HG02943 (cell line): Measurements from ENCODE around the gene NFYB.
"Not testable (repeated sequence)": the region's sequence is repeated elsewhere in the genome, so short reads cannot be mapped to it uniquely, and the experiment has no call there.

Experiments used
- ATAC-seq: cut with Tn5 transposase; IDR thresholded peaks from one replicate; pipeline ENCODE4 v1.9.1; 2021; ENCODE audit warnings: mild to moderate bottlenecking, low read depth, moderate library complexity; ENCODE audit not compliant: unreplicated experiment

The NFYB gene

DNA sequence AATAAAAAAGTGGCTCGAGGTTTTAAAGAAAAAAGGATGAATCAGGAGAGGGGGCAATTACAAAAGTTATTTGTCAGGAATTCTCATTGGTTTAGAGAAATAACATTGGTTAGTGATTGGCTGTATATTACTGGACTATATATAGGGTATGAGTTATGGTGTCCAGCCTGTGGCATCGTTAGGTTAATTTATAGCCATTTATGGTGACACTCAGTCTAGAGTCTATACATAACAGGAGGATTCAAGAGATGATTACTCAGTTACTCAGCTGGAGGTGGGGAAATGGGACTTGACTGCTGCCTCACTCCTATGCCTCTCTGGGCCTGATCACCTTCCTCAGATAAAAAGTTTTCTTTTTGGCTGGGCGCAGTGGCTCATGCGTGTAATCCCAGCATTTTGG, 25.6 kb upstream of the NFYB start:
- no peak for ATAC-seq

DNA sequence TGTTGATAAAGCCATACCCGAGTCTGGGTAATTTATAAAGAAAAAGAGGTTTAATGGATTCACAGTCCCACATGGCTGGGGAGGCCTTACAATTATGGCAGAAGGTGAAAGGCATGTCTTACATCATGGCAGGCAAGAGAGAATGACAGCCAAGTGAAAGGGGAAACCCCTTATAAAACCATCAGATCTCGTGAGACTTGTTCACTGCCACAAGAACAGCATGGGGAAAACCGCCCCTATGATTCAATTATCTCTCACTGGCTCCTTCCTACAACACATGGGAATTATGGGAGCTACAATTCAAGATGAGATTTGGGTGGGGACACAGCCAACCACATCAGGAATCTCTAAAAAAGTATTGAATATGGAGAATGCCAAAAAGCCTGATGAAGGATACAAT, 25.0 kb upstream of the NFYB start:
- not testable (repeated sequence) for ATAC-seq

- ATAC-seq: no peak
Observed at GRCh38 chr12:104155711-104156555, 17.9 kb upstream of the NFYB start.

- no peak for ATAC-seq
Observed at GRCh38 chr12:104154806-104155205, 16.8 kb upstream of the NFYB start.

- no peak for ATAC-seq
Observed at GRCh38 chr12:104154286-104154685, 16.3 kb upstream of the NFYB start.

DNA sequence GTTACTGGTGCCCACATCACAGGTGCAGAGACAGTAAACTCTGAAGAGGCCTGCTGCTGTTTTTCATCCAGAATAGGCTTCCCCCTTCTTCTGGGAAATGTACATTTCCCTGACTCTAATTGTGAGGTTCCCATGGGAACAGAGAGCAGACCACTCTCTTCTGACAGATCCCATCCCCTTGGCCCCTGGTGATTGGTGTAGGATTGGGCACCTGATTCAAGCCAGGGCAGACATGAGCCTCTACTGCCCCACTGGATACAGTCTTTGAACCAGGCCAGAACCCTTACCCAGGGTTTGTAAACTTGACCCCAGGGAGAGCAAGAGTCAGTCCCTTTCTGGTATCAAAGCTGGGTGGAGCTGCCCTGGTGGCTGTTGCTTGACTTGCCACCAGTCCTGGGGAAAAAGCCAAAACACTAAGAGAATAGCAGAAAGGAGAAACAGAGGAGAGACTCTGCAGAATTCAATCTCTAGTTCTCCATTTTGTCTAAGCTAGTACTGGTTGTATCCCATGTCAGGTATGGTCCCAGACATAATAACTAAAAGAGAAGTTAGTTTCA, 14.8 kb upstream of the NFYB start:
- no peak for ATAC-seq

DNA sequence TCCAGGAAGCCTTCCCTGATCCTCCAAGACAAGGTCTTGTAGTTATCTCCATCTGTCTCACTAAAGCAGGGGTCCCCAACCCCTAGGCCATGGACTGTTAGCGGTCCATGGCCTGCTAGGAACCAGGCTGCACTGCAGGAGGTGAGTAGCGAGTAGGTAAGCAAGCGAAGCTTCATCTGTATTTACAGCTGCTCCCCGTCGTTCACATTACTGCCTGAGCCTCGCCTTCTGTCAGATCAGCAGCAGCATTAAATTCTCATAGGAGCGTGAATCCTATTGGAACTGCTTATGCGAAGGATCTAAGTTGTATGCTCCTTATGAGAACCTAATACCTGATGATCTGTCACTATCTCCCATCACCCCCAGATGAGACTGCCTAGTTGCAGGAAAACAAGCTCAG, 12.4 kb upstream of the NFYB start:
- ATAC-seq: no peak

GRCh38 chr12:104147346-104147745, 9.3 kb upstream of the NFYB start:
- no peak for ATAC-seq

GRCh38 chr12:104143918-104144317, 5.9 kb upstream of the NFYB start:
- ATAC-seq: no peak

DNA sequence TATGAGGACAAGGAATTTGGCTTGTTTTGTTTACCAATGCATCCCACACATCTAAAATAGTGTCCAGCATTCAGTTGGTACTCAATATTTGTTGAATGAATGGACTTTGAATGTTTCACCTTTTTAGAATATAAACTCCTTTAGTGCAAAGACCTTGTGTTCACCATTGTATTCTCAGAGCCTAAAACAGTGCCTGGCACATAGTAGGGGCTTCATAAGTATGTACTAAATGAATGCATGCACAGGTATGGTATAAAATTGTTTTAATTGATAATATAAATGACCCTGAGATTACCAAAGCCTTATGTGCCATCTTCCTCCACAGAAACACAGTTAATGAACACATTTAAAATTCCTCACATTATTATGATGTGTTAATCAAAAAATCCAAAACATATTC, 5.0 kb upstream of the NFYB start:
- ATAC-seq: no peak

DNA sequence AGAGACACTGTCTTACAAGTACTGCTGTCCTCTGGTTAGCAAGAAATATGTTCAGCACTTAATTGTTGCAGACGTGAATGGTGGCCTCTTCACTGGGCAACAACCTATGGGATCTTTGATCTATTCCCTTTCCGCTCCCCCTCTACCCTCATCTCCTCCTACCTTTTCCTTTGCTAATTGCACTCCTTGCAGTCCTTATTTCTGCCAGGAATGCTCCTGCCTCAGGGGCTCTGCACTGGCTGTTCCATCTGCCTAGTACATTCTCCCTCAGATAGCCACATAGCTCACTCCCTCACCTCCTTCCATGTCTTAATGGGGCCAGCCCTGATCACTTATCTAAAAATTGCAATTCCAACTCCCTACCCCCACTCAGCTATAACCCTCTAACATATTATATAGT, 4.5 kb upstream of the NFYB start:
- ATAC-seq: no peak

GRCh38 chr12:104138797-104139152, 765 bp upstream of the NFYB start:
- ATAC-seq: no peak

DNA sequence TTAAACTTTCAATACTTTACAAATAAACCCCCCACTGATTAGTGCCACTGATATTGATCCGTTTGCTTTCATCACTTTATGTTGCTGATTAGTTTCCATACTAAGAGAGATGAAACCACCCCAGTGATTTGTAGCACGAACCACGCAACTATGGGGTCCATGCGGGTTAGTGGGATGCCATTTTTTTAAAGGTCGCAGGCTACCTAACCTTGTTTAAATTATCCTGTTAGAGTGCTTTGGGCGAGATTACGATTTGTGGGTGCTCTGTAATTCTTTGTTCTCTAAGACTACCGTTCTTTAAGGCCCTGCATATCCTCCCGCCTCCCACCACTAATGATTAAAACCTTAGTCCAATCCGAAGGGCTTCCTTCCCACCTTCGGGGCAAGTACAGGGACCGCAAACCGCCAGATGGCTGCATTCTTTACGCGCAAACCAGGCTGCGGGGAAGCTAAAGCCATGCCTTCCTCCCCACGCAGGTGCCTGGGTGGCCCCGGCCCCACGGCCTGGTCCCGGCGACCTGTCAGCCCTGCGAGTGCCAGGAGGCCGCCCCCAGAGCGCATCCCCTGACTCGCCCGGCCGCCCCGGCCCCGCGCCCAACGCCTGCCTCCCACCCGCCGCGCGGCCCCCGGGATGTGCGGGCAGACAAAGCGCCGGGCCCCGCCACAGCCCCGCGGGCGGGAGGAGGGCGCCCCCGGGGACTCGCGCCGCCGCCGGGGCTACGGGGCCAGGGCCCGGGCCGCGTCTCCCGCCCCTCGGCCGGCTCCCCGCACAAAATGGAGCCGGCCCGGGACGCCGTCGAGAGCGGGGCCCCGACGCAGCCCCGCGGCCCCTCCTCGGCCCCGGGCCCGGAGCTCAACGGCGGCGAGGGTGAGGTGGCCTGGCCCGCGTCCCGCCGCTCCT, 759 bp downstream of the NFYB start:
- peak; percentile 28 for ATAC-seq

DNA sequence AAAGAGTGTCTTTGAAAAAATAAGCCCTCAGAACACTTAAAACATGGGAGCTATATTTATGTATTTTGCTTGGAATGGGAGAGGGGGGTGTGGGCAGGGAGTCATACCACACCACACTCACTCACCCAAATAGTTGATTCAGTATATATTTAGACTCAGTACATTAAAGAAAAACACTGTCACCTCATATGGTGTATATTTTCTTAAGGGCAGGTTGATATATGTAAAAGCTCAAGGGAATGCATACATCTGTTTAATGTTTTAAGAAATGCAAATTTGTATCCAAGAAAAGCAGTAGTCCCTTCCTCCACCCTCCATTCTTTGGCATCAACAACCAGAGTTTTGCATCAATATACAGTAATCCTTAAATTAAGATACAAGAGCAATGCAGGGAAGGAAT, 1.4 kb downstream of the NFYB start:
- no peak for ATAC-seq

GRCh38 chr12:104134882-104135281, 3.1 kb downstream of the NFYB start:
- ATAC-seq: no peak

DNA sequence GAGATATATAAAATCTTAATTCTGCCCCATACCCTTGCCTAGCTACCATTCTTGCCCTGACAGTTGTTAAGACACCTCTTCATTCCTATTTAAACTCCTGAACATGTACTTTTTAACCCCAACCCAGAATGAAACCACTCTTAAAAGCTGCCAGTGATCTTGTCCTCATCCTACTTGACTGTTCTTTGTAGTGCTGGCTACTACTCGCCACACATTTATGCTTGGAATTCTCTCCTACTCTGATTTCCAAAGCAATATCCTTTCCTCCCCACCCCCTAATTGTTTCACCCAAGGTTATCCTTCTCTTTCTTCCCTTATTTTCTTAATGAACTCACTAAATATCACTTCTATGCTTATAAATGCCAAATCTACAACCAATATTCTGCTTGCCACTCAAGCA, 4.1 kb downstream of the NFYB start:
- ATAC-seq: no peak

DNA sequence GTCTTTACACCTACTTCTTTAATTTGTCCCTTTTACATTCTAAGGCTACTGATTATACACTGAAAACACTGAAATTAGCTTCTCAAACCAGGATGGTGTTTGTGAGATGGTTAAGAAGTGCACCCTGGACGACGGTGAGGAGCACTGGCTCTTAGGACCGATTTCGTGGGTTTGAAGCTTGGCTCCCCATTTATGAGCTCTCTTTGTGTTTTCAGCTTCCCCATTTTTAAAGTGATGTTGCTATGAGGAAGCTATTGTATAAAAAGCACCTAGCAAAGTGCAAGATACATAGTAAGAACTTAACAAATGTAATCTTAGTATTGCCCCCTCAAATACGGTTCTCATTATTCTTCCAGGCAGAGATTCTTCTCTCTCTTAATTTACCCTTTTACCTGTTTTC, 4.7 kb downstream of the NFYB start:
- ATAC-seq: no peak

GRCh38 chr12:104132351-104132956, 5.6 kb downstream of the NFYB start:
- ATAC-seq: no peak

GRCh38 chr12:104131609-104132008, 6.4 kb downstream of the NFYB start:
- no peak for ATAC-seq

DNA sequence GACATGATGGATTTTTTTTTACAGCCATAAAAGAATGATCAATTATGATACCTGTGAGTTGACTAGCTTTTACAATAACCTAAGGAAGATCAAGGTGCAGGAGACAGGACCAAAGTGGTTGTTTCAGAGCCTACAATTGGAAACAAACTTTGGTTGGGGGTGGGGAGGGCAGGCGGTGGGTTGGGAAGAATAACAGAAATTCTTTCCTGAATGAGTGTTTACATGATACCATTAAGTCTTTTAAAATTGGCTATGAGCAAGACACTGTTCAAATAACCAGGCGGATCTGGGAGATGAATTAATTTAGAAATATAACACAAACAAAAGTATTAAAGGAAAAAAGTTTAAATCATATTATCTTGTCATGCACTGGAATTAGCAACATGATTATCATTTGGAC, 7.2 kb downstream of the NFYB start:
- ATAC-seq: no peak

GRCh38 chr12:104126548-104126947, 11.5 kb downstream of the NFYB start:
- no peak for ATAC-seq
